Right lobe of liver (tissue), 6 donors: Measurements from ENCODE around the gene ERC2. TPM values are rescaled to one million over a fixed set of nuclear protein-coding genes. Genes with fewer than 3 reads are reported as not detected.

Source experiments
- ATAC-seq, 4 donors: fragments of 200-7000 bp; cut with Tn5 transposase; one replicate each; pipeline ENCODE4 v1.9.1; 2020; ENCODE audit warnings: mild to moderate bottlenecking in 4 of 4, moderate library complexity in 4 of 4
- DNase-seq, 3 donors: peaks; one replicate each; pipeline ENCODE4 v3.0.0-alpha.2; 2020
- H3K27ac ChIP-seq, 3 donors: fragments of 200-600 bp; one replicate each; pipeline ENCODE4 v1.8.0; 2022
- H3K27me3 ChIP-seq, 2 donors: fragments of 200-600 bp; one replicate each; pipeline ENCODE4 v1.8.0; 2022
- H3K36me3 ChIP-seq, 4 donors: fragments of 200-600 bp; sonication (generic) in 1 of 4; one replicate each; pipeline versions ENCODE4 v1.5.1 to v1.8.0; 2017 to 2022; ENCODE audit warnings: control low read depth in 1 of 4
- H3K4me1 ChIP-seq, 4 donors: fragments of 200-600 bp; sonication (generic) in 1 of 4; one replicate each; pipeline versions ENCODE4 v1.5.1 to v1.8.0; 2017 to 2022; ENCODE audit warnings: control low read depth in 1 of 4
- H3K4me3 ChIP-seq, 3 donors: fragments of 200-600 bp; one replicate each; pipeline ENCODE4 v1.8.0; 2022
- H3K9me3 ChIP-seq, 4 donors: fragments of 200-600 bp; sonication (generic) in 1 of 4; one replicate each; pipeline versions ENCODE4 v1.5.1 to v1.8.0; 2017 to 2022; ENCODE audit warnings: control low read depth in 1 of 4
- POLR2A ChIP-seq: fragments of 450-650 bp; IDR thresholded peaks from one replicate; pipeline ENCODE4 v1.6.1; 2017; ENCODE audit warnings: antibody characterized with exemption, mild to moderate bottlenecking
- WGBS: methylation state at CpG from one replicate; pipeline ENCODE4 v1.1.6; 2018; ENCODE audit warnings: low coverage, low lambda C conversion rate; ENCODE audit not compliant: insufficient coverage; ENCODE audit errors: missing lambda C conversion rate; 5-methylcytosine and 5-hydroxymethylcytosine counted together
- intact Hi-C, 2 donors: fragments of 100-400 bp; cut with DNase I; formaldehyde crosslinking; loops; one replicate each; pipeline versions ENCODE4 v1.11.2 to v1.14.1; 2022
- total RNA-seq, 6 experiments: library from RNA; depleted of rRNA in 2 of 6; stranded (reverse); fragments of >200 nt in 2 of 6; fragmentation: NEBNext Ultra II Directional in 3 of 6; extraction: Animal tissue kit (Norgen Biotek cat#: 25700) in 3 of 6; gene quantifications; one replicate each; pipeline versions ENCODE4 v1.1.0 to v1.2.4, GENCODE V29; 2016 to 2023
- TF ChIP-seq, protein P1 (sequence below), 4 donors: fragments of 200-600 bp in 3 of 4; fragments of 450-650 bp in 1 of 4; IDR thresholded peaks; one replicate each; pipeline versions ENCODE4 v1.5.1 to v1.8.0; 2016 to 2022; ENCODE audit warnings: antibody characterized with exemption in 4 of 4, mild to moderate bottlenecking in 2 of 4
- donor health status: DM: no; HTN: yes; CAD: no.
- donor health status: DM: no; HTN: no; CAD: no.
- donor health status: DM: no; HTN: no; CAD: no.
- donor health status: DM: no; HTN: yes; CAD: no.
- donor health status: DM: no; HTN: yes; CAD: no.

The ERC2 gene
- total RNA-seq, 6 experiments from 2014 or later: not detected

DNA sequence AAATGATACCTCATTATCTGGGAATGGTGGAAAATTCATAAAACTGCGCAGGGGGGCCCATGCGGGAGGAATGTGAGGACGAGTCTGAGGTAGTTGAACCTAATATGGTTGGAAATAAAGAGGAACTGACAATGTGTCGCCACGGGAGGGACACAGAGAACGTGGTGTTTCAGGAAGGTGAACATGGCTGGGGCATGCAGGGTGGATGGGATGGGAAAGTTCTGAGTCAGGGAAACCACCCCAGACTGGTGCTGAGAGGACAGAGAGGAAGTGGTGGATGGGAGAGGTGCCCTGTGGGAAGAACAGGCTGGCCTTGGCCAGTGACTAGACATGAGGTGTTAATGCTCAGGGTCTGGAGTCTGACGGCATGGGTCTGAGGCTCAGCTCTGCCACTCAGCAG, 844.0 kb downstream of the ERC2 start:
- peak in 1 of 3 donors; percentile 21 for DNase-seq
- peak; percentile 37 to 60 (median 48) for ATAC-seq

DNA sequence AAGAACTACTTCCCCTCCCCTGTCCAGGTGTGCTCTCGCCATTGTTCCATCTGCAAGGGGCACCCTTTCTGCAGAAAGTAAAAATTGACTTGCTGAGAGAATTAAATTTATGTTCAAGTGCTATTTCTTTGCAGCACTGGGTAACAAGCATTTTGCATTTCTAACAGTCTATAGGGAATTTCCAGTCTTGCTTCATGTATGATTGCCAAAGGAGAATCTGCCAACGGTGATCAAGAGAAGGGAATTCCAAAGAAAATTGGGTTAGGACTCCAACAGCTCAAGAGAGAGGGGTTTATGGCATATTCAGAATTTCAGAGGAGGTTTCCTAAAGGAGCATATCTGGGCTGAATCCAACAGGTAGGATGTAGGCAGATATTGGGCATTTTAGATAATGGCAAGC, 844.5 kb downstream of the ERC2 start:
- no peaks in the 10 kb centered on the region for H3K27me3 ChIP-seq
- intact Hi-C loops: no loop called here
- WGBS: 45% methylated on average over 2 of the region's 2 CpGs
- H3K9me3 ChIP-seq: no peaks in the 10 kb centered on the region
- H3K27ac ChIP-seq: no peak overlapping the region
- TF ChIP-seq POLR2A: no peak
- TF ChIP-seq, protein P1, sequence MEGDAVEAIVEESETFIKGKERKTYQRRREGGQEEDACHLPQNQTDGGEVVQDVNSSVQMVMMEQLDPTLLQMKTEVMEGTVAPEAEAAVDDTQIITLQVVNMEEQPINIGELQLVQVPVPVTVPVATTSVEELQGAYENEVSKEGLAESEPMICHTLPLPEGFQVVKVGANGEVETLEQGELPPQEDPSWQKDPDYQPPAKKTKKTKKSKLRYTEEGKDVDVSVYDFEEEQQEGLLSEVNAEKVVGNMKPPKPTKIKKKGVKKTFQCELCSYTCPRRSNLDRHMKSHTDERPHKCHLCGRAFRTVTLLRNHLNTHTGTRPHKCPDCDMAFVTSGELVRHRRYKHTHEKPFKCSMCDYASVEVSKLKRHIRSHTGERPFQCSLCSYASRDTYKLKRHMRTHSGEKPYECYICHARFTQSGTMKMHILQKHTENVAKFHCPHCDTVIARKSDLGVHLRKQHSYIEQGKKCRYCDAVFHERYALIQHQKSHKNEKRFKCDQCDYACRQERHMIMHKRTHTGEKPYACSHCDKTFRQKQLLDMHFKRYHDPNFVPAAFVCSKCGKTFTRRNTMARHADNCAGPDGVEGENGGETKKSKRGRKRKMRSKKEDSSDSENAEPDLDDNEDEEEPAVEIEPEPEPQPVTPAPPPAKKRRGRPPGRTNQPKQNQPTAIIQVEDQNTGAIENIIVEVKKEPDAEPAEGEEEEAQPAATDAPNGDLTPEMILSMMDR (IDR thresholded peaks at IDR 0.05): no peak
- H3K36me3 ChIP-seq: no peaks in the 10 kb centered on the region
- peaks cover 0 to 14% (median 0%) of the 10 kb centered on the region in 4 donors for H3K4me1 ChIP-seq
- H3K4me3 ChIP-seq: no peak overlapping the region
- ATAC-seq: peak in 1 of 4 donors; percentile 18
- no peak for DNase-seq

More for the DNA sequence above, 844.0 kb downstream of the ERC2 start:
- H3K9me3 ChIP-seq: no peaks in the 10 kb centered on the region
- H3K4me3 ChIP-seq: no peak overlapping the region
- H3K36me3 ChIP-seq: no peaks in the 10 kb centered on the region
- peaks cover 0 to 14% (median 0%) of the 10 kb centered on the region in 4 donors for H3K4me1 ChIP-seq
- no peak for TF ChIP-seq POLR2A
- TF ChIP-seq, protein P1 (IDR thresholded peaks at IDR 0.05): no peak
- 54% methylated on average over 6 of the region's 7 CpGs for WGBS
- H3K27ac ChIP-seq: no peak overlapping the region
- no peaks in the 10 kb centered on the region for H3K27me3 ChIP-seq
- intact Hi-C loops: no loop called here

DNA sequence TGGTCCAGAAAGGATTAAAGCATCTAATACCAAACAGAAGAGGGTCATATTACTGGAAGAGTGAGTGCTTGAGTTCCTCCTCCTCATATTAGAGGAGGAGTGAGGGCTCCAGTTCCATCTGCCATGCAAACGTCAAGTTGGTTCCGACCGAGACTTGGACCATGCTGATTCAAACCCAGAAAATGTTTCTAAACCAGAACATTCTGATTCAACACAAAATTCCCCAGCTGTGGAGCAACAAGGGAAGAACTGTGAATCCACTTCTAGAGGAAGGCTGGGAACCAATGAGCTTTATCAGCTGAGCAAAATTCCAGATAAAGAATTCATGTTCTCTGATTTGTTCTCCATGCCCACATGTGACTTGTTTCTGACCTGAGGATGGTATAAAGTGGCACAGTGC, 845.5 kb downstream of the ERC2 start:
- no peak overlapping the region for H3K4me3 ChIP-seq
- WGBS: 75% methylated on average over 3 of the region's 3 CpGs
- no peaks in the 10 kb centered on the region for H3K36me3 ChIP-seq
- H3K9me3 ChIP-seq: no peaks in the 10 kb centered on the region
- DNase-seq: no peak
- H3K27ac ChIP-seq: no peak overlapping the region
- no peaks in the 10 kb centered on the region for H3K27me3 ChIP-seq
- TF ChIP-seq POLR2A: no peak
- TF ChIP-seq, protein P1 (IDR thresholded peaks at IDR 0.05): no peak
- intact Hi-C loops: no loop called here
- H3K4me1 ChIP-seq: peaks cover 0 to 14% (median 0%) of the 10 kb centered on the region in 4 donors
- ATAC-seq: no peak

DNA sequence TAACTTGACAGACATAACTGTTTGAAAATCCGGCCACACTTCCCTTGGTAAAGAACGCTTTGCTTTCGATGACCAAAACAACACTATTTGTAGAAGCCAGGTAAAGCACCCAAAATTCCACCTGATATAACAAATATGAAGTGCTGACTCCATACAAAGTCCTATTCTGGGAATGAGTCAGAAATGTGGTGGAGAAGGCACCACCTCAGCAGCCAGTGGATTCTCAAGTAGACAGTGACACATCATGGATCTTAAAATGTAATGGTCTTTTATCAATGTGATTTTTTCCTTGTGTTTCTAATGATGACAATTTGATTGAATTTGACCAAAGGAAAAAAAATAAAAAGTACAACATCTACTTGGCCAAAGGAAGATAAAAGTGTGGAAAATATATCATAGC, 846.2 kb downstream of the ERC2 start:
- ATAC-seq: no peak
- intact Hi-C loops: no loop called here
- Histone ChIP-seq H3K27ac (no peak overlapping the region), H3K9me3 (no peaks in the 10 kb centered on the region), H3K27me3 (no peaks in the 10 kb centered on the region), H3K4me1 (peaks cover 0 to 14% (median 0%) of the 10 kb centered on the region in 4 donors), H3K4me3 (no peak overlapping the region), H3K36me3 (no peaks in the 10 kb centered on the region)
- DNase-seq: no peak
- WGBS: 89% methylated on average over 3 of the region's 3 CpGs
- TF ChIP-seq POLR2A: no peak
- TF ChIP-seq, protein P1 (IDR thresholded peaks at IDR 0.05): no peak

DNA sequence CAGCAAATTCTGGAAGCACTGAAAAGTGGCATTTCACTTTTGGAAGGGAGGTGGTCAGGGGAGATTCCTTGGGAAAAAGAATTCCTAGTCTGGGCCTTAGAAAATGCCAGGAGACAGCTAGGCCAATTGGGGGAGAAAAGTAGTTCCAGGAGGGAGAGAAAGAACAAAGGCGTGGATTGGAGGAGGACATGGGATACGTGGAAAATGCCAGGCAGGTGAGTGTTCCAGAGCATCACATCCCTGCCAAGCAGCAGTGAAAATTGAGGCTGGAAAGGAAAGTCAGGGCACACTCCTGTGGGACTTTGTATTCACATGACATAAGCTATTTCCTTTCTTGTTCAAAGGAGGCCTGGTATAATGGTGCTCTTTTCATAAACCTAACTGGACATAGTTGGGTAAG, 846.6 kb downstream of the ERC2 start:
- 92% methylated on average over 2 of the region's 2 CpGs for WGBS
- Histone ChIP-seq H3K9me3 (no peaks in the 10 kb centered on the region), H3K27ac (no peak overlapping the region), H3K4me3 (no peak overlapping the region), H3K27me3 (no peaks in the 10 kb centered on the region), H3K36me3 (no peaks in the 10 kb centered on the region), H3K4me1 (peaks cover 0 to 13% (median 0%) of the 10 kb centered on the region in 4 donors)
- DNase-seq (no peak), ATAC-seq (no peak)
- intact Hi-C loops: no loop called here
- TF ChIP-seq POLR2A: no peak
- TF ChIP-seq, protein P1 (IDR thresholded peaks at IDR 0.05): no peak
